Cortex of kidney (tissue), 1 donor: ENCODE results near the gene JAKMIP1.
"Not testable (repeated sequence)": the region's sequence is repeated elsewhere in the genome, so short reads cannot be mapped to it uniquely, and the experiment has no call there.

Experiments used
- DNase-seq: peaks from one replicate; lab custom pipeline; 2025; lab: John Stamatoyannopoulos, UW

Gene JAKMIP1

DNA sequence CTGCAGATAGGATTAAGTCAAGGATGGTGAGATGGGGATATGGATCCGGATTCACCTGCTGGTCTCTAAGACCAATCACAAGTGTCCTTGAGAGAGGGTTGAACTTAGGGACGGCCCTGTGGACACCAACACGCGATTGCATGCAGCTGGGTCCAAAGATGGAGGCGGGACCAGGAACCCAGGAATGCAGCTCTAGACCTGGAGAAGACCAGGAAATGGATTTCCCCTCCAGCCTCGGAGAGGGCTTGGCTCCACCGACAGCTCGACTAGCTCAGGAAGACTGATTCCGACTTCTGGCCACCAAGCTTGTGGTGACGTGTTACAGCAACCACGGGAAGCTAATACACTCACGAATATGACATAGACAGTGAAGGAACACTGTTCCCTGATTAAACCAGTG is 186.8 kb downstream of the JAKMIP1 start:
- DNase-seq = no peak

DNA sequence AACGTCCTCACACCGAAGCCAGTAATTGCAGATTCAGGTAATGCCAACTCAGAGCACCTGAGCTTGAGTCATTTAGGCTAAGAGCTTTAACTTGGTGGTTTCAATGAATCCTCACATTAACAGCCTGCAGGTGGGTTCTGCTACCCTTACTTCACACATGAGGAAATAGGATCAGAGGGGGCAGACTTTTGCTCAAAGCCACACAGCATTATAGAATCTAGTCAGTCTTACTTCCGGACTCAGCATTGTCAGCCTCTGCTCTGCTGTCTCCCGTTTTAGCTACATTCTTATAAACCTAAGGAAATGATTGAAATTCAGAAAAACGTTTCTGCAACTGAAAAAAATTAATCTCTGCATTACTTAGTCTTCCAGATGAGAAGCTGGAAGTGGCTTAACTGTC is 188.1 kb downstream of the JAKMIP1 start:
- no peak for DNase-seq

DNA sequence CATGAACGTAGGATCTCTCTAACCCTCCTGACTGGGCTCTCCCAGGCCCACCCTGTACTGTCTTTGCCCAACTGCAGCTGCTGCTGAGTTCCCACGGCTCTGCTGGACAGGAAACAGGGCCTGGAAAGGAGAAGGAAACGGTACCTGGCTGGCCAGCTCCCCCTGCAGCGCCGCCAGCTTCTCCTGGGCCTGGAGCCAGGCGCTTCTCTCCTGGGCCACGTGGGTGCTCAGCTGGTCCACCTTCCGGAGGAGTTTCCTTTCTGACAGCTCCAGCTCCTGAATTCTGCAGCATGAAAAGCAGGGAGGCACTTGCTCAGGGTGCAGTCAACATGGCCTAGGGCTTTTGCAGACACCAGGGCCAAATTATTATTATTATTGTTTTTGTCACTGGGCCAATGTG is 188.7 kb downstream of the JAKMIP1 start:
- DNase-seq = no peak

DNA sequence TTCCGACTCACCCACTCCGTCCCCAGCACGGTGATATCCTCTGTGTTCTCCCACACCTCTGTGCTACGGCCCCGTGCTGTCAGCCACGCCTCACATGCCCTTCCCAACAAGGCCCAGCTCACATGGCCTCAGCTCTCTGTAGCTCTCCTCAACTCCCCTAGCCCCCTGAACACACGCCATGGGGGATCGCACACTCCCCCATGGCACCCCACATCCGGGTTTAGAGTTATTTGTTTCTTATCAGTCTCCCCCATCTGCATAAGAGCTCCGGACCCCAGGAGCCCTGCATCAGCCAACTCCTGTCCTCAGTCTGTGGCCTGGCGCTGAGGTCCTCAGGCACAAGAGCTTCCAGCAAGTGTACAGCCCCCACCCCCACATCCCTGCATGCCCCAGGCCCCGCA is 189.1 kb downstream of the JAKMIP1 start:
- DNase-seq = no peak

DNA sequence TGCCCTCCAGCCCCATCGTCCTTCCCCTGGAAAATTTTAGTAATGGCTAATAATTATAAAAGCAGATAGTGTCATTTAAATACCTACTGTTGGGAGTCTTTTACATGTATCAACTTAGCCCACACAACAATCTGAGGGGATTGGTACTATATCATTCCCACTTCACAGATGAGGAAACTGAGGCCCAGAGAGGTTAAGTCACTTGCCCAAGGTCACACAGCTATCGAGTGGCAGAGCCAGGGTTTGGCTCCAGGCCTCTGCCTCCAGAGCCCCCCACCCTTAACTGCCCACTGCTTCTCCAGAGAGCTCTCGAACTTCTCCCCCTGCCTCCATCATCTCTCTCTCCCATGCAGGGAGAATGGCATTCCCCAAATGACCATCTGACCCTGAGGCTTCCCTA is 189.6 kb downstream of the JAKMIP1 start:
- no peak for DNase-seq

DNA sequence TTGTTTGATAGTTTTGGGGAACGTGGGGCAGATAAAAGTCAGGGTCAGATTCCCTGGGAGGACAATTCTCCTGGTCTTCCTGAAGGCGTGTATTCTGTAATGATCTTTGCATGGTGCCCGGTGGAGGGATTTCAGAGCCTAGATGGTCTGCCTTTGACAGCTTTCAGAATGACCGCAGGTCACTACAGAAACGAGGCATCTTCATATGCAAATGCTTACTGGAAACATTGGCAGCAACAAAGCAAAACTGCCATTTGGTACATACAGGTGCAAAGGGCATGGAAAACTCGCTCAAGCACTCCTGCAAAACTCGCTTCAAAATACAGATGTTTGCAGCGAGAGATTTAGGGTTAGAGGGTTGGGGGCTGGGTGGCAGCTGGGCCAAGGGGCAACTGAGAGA is 190.9 kb downstream of the JAKMIP1 start:
- no peak for DNase-seq

- no peak for DNase-seq
Observed at GRCh38 chr4:6008766-6009385, 191.5 kb downstream of the JAKMIP1 start.

GRCh38 chr4:6008092-6008551 is 192.2 kb downstream of the JAKMIP1 start:
- DNase-seq = no peak

- DNase-seq = no peak
Observed at GRCh38 chr4:6005175-6005574, 195.2 kb downstream of the JAKMIP1 start.

- DNase-seq = not testable (repeated sequence)
Observed at GRCh38 chr4:6003485-6003884, 196.9 kb downstream of the JAKMIP1 start.

- DNase-seq = no peak
Observed at GRCh38 chr4:6002926-6003325, 197.4 kb downstream of the JAKMIP1 start.

- no peak for DNase-seq
Observed at GRCh38 chr4:6002492-6002833, 197.9 kb downstream of the JAKMIP1 start.

- DNase-seq = no peak
Observed at GRCh38 chr4:6001680-6002491, 198.5 kb downstream of the JAKMIP1 start.

- no peak for DNase-seq
Observed at GRCh38 chr4:5999830-6000365, 200.5 kb downstream of the JAKMIP1 start.

DNA sequence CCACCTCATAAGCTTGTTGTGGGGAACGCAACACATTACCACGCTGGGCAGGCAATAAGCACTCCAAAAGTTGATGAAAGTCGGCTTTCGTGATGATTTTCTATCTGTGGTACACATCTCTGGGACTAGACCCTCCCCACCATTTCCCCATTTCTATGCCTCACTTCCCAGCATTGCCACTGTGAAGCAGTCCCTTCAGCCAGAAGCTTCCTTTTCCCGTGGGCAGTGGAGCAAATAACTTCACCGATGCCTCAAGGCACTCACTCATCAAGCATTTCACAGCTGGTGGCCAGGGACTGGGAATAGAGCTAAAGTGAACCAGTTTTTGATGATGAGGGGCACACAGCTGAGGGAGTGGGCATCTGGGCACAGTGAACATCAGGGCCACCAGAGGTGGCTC is 201.0 kb downstream of the JAKMIP1 start:
- DNase-seq = no peak

DNA sequence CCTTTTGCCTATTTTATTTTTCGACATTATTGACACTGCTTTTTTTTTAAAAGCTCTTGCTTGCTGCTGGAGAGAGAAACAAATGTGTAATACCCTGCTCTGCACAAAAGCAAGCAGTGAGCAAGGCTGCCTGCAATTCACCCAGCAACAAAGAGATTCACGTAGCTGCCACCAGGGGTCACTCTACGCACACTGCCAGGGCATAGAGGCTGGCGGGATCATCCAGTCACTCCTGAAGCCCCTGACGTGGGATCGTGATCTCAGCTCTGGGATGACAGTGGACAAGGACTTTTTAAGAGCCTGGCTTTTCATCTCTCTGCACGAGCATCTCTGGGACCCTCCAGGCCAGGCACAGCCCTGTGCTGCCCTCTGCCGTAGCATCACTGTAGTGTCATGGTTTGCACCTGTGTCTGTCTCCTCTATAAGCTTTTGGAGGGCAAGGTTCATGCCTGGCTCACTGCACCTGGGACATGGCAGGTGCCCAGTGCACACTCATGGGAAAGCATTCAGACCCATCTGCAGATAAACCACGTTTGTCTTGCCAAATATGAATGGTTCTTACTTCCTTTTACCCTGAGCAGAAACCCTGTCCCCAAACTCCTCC is 201.9 kb downstream of the JAKMIP1 start:
- DNase-seq = no peak

DNA sequence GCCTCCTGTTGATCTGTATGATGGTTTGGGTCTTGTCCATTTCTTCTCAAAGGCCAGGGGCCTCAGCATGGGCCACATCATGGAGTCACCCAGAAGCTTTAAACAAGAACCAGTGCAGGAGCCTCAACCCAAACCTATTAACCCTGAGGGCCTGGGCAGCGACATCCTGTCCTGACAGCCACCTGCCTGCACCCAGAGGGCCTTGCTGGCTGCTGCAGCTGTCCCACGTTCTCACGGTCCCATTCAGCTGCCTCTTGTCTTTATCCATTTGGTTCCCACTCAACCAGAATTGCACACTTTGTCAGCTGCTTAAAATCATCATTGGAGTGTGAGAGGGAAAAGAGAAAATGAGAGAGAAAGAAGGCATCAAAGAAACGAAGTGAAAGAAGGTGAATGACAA is 203.7 kb downstream of the JAKMIP1 start:
- no peak for DNase-seq

DNA sequence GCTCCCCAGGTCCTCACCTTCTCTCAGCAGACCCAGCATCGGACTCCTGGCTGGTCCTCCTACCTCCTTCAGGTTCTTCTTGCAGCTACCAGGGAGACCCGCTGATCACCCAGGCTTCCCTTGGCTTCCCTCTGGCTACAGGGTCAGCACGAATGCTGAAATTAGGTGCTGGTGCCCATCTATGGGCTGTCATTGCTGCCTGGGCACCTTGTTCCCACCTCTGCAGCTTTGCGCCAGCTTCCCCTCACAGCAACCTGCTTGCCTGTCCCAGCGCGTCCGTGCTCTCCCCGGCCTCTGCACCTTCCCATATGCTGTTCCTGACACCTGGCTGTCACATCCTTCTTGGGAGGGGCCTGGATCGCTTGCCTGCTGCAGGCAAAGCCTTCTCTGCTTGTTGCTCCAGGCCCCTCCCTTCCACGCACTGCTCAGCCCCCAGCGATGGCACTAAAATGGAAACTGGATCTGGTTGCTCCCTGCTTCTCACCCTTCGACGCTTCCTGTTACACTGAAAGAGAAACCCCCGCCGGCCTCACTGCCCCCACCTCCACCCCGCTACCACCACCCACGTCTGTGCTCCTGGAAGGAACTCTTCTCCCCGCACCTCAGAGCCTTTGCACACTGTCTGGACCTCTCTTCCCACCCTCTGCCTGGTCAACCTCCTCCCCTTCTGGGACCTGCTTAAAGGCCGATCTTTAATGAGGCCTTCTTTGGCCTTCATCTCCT is 204.3 kb downstream of the JAKMIP1 start:
- DNase-seq = no peak

GRCh38 chr4:5993876-5994811 is 206.2 kb downstream of the JAKMIP1 start:
- DNase-seq = no peak

GRCh38 chr4:5993346-5993745 is 207.0 kb downstream of the JAKMIP1 start:
- not testable (repeated sequence) for DNase-seq

DNA sequence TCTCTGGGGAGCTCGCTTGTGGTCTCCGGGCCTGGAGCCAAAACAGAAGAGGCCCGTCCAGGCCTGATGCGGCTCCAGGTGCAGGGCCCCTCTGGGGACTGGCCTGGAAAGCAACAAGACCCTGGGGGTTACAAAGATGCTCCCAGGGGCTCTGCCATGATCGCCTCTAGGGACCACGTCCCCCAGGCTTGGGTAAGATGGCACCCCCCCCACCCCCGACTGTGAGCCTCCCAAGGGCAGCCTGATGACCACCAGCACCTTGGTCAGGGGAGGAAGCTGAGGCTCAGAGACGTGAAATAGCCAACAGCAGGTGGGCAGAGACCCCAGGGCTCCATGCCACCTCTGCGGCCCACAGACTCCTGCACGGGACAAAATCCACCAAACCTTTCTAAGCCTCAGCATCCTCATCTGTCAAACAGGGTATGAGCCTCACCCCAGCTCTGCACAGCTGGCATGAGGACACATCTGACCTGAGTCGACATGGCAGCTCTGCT is 207.5 kb downstream of the JAKMIP1 start:
- DNase-seq = no peak
